Epithelial cell of prostate (primary cell): ENCODE results near the gene CGB8.

Experiments
- DNase-seq: peaks from one replicate; pipeline ENCODE4 v3.0.0-alpha.2; 2011; ENCODE audit warnings: low read depth, low spot score
- H3K27ac ChIP-seq: fragments of 450-650 bp; 2 replicates; pipeline ENCODE4 v1.5.1; 2017; ENCODE audit warnings: mild to moderate bottlenecking

Gene CGB8

GRCh38 chr19:49014123-49014869 lies 34.6 kb downstream of the CGB8 start:
- no peak for DNase-seq
- H3K27ac ChIP-seq, result no peak overlapping the region

GRCh38 chr19:49011194-49011593 lies 37.7 kb downstream of the CGB8 start:
- no peak overlapping the region for H3K27ac ChIP-seq
- no peak for DNase-seq

GRCh38 chr19:49010453-49010852 lies 38.5 kb downstream of the CGB8 start:
- DNase-seq, result no peak
- H3K27ac ChIP-seq, result no peak overlapping the region

- no peak overlapping the region for H3K27ac ChIP-seq
- DNase-seq, result no peak
Measured at GRCh38 chr19:49009828-49010227, 39.1 kb downstream of the CGB8 start.

GRCh38 chr19:49006905-49007304 lies 42.0 kb downstream of the CGB8 start:
- DNase-seq, result no peak
- H3K27ac ChIP-seq, result no peak overlapping the region

GRCh38 chr19:49004964-49005614 lies 43.8 kb downstream of the CGB8 start:
- H3K27ac ChIP-seq, result no peak overlapping the region
- no peak for DNase-seq

- DNase-seq, result no peak
- H3K27ac ChIP-seq, result no peak overlapping the region
Measured at GRCh38 chr19:49004133-49004532, 44.8 kb downstream of the CGB8 start.

GRCh38 chr19:48999481-49000325 lies 49.2 kb downstream of the CGB8 start:
- peak; percentile 10 for DNase-seq
- no peak overlapping the region for H3K27ac ChIP-seq

- DNase-seq, result no peak
- H3K27ac ChIP-seq, result no peak overlapping the region
Measured at GRCh38 chr19:48997972-48998371, 50.9 kb downstream of the CGB8 start.
